Measurements from ENCODE around the gene CUZD1.

DNA sequence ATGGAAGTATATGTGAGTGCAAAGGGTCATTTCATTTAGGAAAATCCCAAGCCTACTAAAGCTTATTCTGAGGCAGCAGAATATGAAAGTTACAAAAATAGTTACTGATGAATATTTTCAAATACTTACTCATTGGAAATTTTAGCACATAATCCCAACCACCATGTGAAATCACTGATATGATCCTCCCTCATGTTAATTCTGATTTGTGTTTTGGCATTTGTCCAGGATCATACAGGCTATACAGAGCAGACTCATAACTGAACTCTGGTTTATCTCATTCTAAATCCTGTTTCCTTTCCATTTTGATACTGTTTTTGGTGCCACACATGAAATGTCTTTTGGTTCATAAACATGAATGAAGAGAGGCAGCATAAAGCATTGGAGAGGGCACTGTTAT lies 37.1 kb upstream of the CUZD1 start:
- TF ChIP-seq, protein P1, sequence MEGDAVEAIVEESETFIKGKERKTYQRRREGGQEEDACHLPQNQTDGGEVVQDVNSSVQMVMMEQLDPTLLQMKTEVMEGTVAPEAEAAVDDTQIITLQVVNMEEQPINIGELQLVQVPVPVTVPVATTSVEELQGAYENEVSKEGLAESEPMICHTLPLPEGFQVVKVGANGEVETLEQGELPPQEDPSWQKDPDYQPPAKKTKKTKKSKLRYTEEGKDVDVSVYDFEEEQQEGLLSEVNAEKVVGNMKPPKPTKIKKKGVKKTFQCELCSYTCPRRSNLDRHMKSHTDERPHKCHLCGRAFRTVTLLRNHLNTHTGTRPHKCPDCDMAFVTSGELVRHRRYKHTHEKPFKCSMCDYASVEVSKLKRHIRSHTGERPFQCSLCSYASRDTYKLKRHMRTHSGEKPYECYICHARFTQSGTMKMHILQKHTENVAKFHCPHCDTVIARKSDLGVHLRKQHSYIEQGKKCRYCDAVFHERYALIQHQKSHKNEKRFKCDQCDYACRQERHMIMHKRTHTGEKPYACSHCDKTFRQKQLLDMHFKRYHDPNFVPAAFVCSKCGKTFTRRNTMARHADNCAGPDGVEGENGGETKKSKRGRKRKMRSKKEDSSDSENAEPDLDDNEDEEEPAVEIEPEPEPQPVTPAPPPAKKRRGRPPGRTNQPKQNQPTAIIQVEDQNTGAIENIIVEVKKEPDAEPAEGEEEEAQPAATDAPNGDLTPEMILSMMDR (IDR thresholded peaks at IDR 0.05), result no peak
- no peak for TF ChIP-seq EZH2 (IDR thresholded peaks at IDR 0.05)
